ENCODE measurements around the gene RIPK4. TPM values are rescaled to one million over a fixed set of nuclear protein-coding genes. Genes with fewer than 3 reads are reported as not detected.

The RIPK4 gene
- total RNA-seq, 1 donor from 2014 or later, result 10.9 TPM

DNA sequence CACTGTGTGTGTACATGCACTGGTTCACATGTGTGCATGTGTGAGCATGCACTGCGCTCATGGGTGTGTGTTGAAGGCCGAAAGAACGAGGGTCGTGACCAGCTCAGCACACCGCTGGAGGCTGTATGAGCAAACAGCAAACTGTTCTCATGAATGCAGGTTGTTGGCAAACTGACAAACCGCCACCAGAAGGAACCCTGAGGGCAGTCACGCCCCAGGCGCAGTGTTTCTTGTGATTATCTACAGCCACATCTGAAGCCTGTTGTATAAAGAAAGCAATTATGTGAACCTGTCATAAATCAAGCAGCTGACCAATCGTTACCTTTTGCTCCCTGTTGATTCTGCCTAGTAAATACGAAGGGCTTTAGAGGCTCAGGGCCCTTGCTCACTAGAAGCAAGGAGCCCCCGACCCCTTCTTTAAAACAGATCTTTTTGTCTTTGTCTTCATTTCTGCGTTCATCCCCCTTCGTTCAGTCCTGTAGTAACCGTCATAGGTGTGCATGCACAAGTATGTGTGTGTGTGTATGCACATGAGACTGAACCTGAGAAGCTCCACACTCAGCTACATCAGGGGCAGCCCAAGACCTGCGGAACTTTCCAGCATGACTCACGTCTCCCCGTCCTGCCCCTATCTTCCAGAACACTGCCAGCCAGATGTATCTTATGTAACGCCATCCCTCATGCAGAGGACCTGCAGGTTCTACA, 16.8 kb upstream of the RIPK4 start:
- H3K27me3 ChIP-seq, result peaks cover 55% of the 10 kb centered on the region
- no peaks in the 10 kb centered on the region for H3K36me3 ChIP-seq
- H3K9me3 ChIP-seq, result no peaks in the 10 kb centered on the region
- H3K27ac ChIP-seq, result no peak overlapping the region
- H3K4me1 ChIP-seq, result no peaks in the 10 kb centered on the region
- no peak overlapping the region for H3K4me3 ChIP-seq
- peak; percentile 9 for ATAC-seq
- TF ChIP-seq, protein P1, sequence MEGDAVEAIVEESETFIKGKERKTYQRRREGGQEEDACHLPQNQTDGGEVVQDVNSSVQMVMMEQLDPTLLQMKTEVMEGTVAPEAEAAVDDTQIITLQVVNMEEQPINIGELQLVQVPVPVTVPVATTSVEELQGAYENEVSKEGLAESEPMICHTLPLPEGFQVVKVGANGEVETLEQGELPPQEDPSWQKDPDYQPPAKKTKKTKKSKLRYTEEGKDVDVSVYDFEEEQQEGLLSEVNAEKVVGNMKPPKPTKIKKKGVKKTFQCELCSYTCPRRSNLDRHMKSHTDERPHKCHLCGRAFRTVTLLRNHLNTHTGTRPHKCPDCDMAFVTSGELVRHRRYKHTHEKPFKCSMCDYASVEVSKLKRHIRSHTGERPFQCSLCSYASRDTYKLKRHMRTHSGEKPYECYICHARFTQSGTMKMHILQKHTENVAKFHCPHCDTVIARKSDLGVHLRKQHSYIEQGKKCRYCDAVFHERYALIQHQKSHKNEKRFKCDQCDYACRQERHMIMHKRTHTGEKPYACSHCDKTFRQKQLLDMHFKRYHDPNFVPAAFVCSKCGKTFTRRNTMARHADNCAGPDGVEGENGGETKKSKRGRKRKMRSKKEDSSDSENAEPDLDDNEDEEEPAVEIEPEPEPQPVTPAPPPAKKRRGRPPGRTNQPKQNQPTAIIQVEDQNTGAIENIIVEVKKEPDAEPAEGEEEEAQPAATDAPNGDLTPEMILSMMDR (IDR thresholded peaks at IDR 0.05), result no peak
- no peak for DNase-seq
- intact Hi-C loops (cut with DNase I), result no loop called here

DNA sequence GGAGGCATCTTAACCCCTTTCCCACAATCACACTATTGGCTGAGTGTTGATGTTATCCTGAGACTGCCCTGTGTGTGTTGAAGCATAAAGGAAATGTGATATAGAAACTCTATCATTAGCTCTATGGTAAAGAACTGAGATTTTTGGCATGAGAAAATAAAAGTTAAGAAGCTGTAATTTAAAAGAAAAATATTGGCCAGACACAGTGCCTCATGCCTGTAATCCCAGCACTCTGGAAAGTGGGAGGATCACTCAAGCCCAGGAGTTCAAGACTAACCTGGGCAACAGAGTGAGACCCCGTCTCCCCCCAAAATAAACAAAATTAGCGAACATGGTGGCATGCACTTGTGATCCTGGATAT, 14.2 kb upstream of the RIPK4 start:
- intact Hi-C loops (cut with DNase I), result no loop called here

DNA sequence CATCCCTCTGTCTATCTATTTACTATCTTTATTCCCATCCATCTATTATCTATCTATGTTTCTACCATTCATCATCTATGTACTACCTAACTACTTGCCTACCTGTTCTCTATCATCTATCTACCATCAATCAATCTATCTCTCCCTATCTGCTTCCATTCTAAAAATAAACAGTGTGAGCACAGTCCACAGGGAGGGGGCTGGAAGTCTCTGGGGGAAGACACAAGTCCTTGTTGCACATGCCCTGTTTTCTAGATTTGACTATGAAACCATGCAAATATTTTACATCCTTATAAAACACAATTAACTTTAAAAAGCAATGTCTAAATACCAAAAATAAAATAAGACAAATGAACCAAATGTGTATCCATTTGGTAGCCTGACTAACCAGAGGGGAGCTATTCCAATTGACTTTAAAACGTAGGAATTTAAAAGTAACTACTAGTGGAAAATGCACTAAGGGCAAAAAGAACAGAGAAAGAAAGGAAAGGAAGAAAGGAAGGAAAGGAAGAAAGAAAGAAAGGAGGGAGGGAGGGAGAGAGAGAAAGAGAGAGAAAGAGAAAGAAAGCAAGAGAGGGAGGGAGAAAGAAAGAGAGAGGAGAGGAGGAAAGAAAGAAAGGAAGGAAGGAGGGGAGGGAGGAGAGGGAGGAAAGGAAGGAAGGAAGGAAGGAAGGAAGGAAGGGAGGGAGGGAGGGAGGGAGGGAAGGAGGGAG, 13.6 kb upstream of the RIPK4 start:
- intact Hi-C loops (cut with DNase I), result no loop called here
- no peak for ATAC-seq
- no peak overlapping the region for H3K27ac ChIP-seq

More for the DNA sequence above, 14.2 kb upstream of the RIPK4 start:
- no peak overlapping the region for H3K4me3 ChIP-seq
- peaks cover 51% of the 10 kb centered on the region for H3K27me3 ChIP-seq
- no peaks in the 10 kb centered on the region for H3K9me3 ChIP-seq
- ATAC-seq, result no peak
- no peaks in the 10 kb centered on the region for H3K36me3 ChIP-seq
- no peaks in the 10 kb centered on the region for H3K4me1 ChIP-seq
- TF ChIP-seq, protein P1 (IDR thresholded peaks at IDR 0.05), result no peak
- no peak for DNase-seq
- H3K27ac ChIP-seq, result no peak overlapping the region

DNA sequence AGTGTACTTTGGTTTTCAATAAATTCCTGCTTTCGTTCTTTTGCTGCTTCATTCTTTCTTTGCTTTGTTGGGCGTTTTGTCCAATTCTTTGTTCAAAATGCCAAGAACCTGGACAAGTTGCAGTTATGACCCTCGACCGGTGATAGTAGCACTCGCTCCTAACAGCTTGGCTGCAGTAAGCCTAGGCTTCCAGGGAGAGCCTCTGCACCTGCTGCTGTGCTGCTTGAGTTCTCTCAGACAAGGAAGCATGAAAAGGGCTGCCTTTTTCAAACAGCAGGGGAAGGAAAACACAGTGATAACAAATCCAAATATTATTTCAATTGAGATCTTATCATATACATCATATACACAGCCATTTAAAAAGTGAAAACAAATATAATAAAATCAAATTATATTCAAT, 12.8 kb upstream of the RIPK4 start:
- Histone ChIP-seq H3K27ac (no peak overlapping the region), H3K27me3 (peaks cover 43% of the 10 kb centered on the region), H3K9me3 (no peaks in the 10 kb centered on the region), H3K4me1 (no peaks in the 10 kb centered on the region), H3K4me3 (no peak overlapping the region), H3K36me3 (no peaks in the 10 kb centered on the region)
- no peak for DNase-seq
- no peak for ATAC-seq
- TF ChIP-seq, protein P1 (IDR thresholded peaks at IDR 0.05), result no peak
- intact Hi-C loops (cut with DNase I), result loop anchor here (5.0 kb wide), 1 partner anchor 167 kb away; no protein-coding TSS in a partner anchor

More for the DNA sequence above, 13.6 kb upstream of the RIPK4 start:
- no peak for DNase-seq
- Histone ChIP-seq H3K4me1 (no peaks in the 10 kb centered on the region), H3K9me3 (no peaks in the 10 kb centered on the region), H3K27me3 (peaks cover 50% of the 10 kb centered on the region), H3K36me3 (no peaks in the 10 kb centered on the region), H3K4me3 (no peak overlapping the region)
- TF ChIP-seq, protein P1 (IDR thresholded peaks at IDR 0.05), result no peak

DNA sequence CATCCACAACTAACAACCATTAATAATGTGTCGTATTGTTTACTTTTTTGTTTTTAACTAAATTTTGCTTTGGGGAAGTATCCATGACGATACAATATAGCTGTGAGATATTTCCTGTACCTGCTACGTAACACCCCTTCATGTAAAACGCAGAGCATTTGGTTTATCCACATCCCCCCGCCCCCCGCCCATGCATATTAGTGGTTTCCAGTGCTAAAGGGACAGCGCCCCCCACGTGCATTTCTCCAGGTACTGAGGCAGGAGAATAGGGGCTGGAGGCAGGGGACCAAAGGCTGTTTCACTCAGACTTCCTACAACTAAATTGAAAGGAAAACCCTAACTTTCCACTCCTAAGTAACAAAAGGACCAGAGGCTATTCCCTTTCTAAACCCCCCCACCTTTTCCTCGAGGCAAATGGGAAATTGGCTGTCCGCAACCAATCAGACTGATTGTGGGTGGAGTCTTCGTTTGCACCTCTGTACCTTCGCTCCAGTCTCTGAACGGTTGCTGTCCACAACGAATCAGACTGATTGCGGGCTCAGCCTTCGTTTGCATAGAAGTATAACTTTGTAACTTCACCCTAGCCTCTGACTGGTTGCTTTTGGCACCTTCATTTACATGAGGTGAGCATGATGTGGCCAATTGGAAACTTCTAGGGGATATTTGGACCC, 12.2 kb upstream of the RIPK4 start:
- Histone ChIP-seq H3K27me3 (peaks cover 37% of the 10 kb centered on the region), H3K27ac (no peak overlapping the region), H3K4me1 (no peaks in the 10 kb centered on the region), H3K9me3 (no peaks in the 10 kb centered on the region), H3K4me3 (no peak overlapping the region), H3K36me3 (no peaks in the 10 kb centered on the region)
- intact Hi-C loops (cut with DNase I), result loop anchor here (5.0 kb wide), 1 partner anchor 167 kb away; no protein-coding TSS in a partner anchor
- TF ChIP-seq, protein P1 (IDR thresholded peaks at IDR 0.05), result no peak
- ATAC-seq (peak; percentile 65), DNase-seq (peak; percentile 22)
